Keratinocyte (primary cell): Measurements from ENCODE around the gene LHFPL3. TPM values are rescaled to one million over a fixed set of nuclear protein-coding genes. Genes with fewer than 3 reads are reported as not detected.

ENCODE experiments used
- DNase-seq: peaks from one replicate; pipeline ENCODE4 v3.0.0-alpha.2; 2011; ENCODE audit warnings: low read depth, missing footprints, low spot score
- FAIRE-seq: peaks from 2 replicates; lab custom pipeline; 2011; peaks lifted over from hg19 to GRCh38; lab: Jason Lieb, UNC
- H2AFZ ChIP-seq: 2 replicates; pipeline ENCODE4 v1.6.0; 2012; ENCODE audit warnings: low read length, control low read depth, inconsistent platforms; ENCODE audit not compliant: control insufficient read depth
- H3K27ac ChIP-seq: 2 replicates; pipeline ENCODE4 v1.5.1; 2011; ENCODE audit warnings: low read length; ENCODE audit not compliant: control insufficient read depth, insufficient read depth
- H3K27me3 ChIP-seq: 3 replicates; pipeline ENCODE4 v1.6.0; 2011; ENCODE audit warnings: low read length; ENCODE audit not compliant: control insufficient read depth, insufficient read depth; ENCODE audit errors: extremely low read depth
- H3K36me3 ChIP-seq, 2 experiments: 2 replicates in 1 of 2; 3 replicates in 1 of 2; pipeline ENCODE4 v1.5.1; 2011; ENCODE audit warnings: low read length in 2 of 2, mild to moderate bottlenecking in 1 of 2; ENCODE audit not compliant: control insufficient read depth in 2 of 2, insufficient read depth in 2 of 2; ENCODE audit errors: extremely low read depth in 1 of 2
- H3K4me1 ChIP-seq: 3 replicates; pipeline ENCODE4 v1.5.1; 2011; ENCODE audit warnings: low read length; ENCODE audit not compliant: control insufficient read depth, insufficient read depth; ENCODE audit errors: extremely low read depth
- H3K4me2 ChIP-seq: 3 replicates; pipeline ENCODE4 v1.6.0; 2011; ENCODE audit warnings: low read depth, low read length; ENCODE audit not compliant: control insufficient read depth, insufficient read depth; ENCODE audit errors: extremely low read depth
- H3K4me3 ChIP-seq, 3 experiments: fragments of 200-600 bp in 1 of 3; sonication (generic) in 1 of 3; 2 replicates in 2 of 3; 3 replicates in 1 of 3; pipeline ENCODE4 v1.5.1; 2011 to 2016; ENCODE audit warnings: low read length in 3 of 3, mild to moderate bottlenecking in 3 of 3, control low read depth in 2 of 3, inconsistent platforms in 1 of 3, low read depth in 1 of 3, mixed read lengths in 1 of 3, mixed run types in 1 of 3, moderate library complexity in 1 of 3; ENCODE audit not compliant: control insufficient read depth in 2 of 3, insufficient read depth in 2 of 3; ENCODE audit errors: extremely low read depth in 1 of 3
- H3K79me2 ChIP-seq: 2 replicates; pipeline ENCODE4 v1.6.0; 2012; ENCODE audit warnings: low read length; ENCODE audit not compliant: control insufficient read depth, insufficient read depth
- H3K9ac ChIP-seq: 3 replicates; pipeline ENCODE4 v1.6.0; 2011; ENCODE audit warnings: low read length; ENCODE audit not compliant: control insufficient read depth, insufficient read depth; ENCODE audit errors: extremely low read depth
- H3K9me1 ChIP-seq: 3 replicates; pipeline ENCODE4 v1.6.0; 2011; ENCODE audit warnings: low read length; ENCODE audit not compliant: control insufficient read depth, insufficient read depth; ENCODE audit errors: extremely low read depth
- H3K9me3 ChIP-seq: 2 replicates; pipeline ENCODE4 v1.5.1; 2012; ENCODE audit warnings: low read depth, low read length; ENCODE audit not compliant: control insufficient read depth
- H4K20me1 ChIP-seq: 3 replicates; pipeline ENCODE4 v1.6.0; 2011; ENCODE audit warnings: low read length; ENCODE audit not compliant: control insufficient read depth, insufficient read depth; ENCODE audit errors: extremely low read depth
- CTCF ChIP-seq, 3 experiments: IDR thresholded peaks in 1 of 3; conservative IDR thresholded peaks in 1 of 3; optimal IDR thresholded peaks in 1 of 3; 2 replicates in 2 of 3; 3 replicates in 1 of 3; pipeline versions ENCODE3 to v1.5.1; 2011; ENCODE audit warnings: low read length in 3 of 3, mild to moderate bottlenecking in 3 of 3, moderate library complexity in 2 of 3, control low read depth in 1 of 3, inconsistent platforms in 1 of 3; ENCODE audit not compliant: insufficient read depth in 2 of 3; ENCODE audit errors: extremely low read depth in 1 of 3
- EZH2 ChIP-seq: IDR thresholded peaks from one replicate; pipeline ENCODE4 v1.6.1; 2012; ENCODE audit warnings: inconsistent platforms, mild to moderate bottlenecking, low read length, moderate library complexity
- dilution Hi-C: fragments of 300-500 bp; cut with MboI; formaldehyde crosslinking; loops from one replicate; pipeline ENCODE4 v1.7.0; 2020; ENCODE audit warnings: low sequenced_read_pairs; ENCODE audit not compliant: extremely low pct_ligation_motif_present
- polyA plus RNA-seq, 5 experiments: library from polyadenylated mRNA; depleted of rRNA in 3 of 5; stranded (reverse) in 3 of 5; stranded (forward) in 1 of 5; unstranded in 1 of 5; fragments of >200 nt; gene quantifications; 1 replicate in 1 of 5; 2 replicates in 3 of 5; 3 replicates in 1 of 5; pipeline versions ENCODE4 v1.2.1 to v1.2.3, GENCODE V29; 2011 to 2012; ENCODE audit warnings: missing spikeins in 2 of 5, low read depth in 1 of 5, low replicate concordance in 1 of 5

LHFPL3 gene
- polyA plus RNA-seq, 1 donor (not counting 4 experiments of a cell fraction or from before 2014, with no cell fraction given) = not detected

GRCh38 chr7:104914421-104914820, 586.0 kb downstream of the LHFPL3 start:
- Histone ChIP-seq H3K4me2 (no peak overlapping the region), H3K4me1 (no peaks in the 10 kb centered on the region), H4K20me1 (no peaks in the 10 kb centered on the region), H2AFZ (no peak overlapping the region), H3K9ac (no peak overlapping the region), H3K9me3 (no peaks in the 10 kb centered on the region), H3K27me3 (peaks cover 3% of the 10 kb centered on the region), H3K36me3 (no peaks in the 10 kb centered on the region), H3K9me1 (no peaks in the 10 kb centered on the region), H3K27ac (no peak overlapping the region), H3K79me2 (no peaks in the 10 kb centered on the region), H3K4me3 (no peak overlapping the region)
- no peak for FAIRE-seq
- dilution Hi-C loops = no loop called here
- no peak for DNase-seq
- TF ChIP-seq EZH2 = no peak
- no peak for TF ChIP-seq CTCF (optimal IDR thresholded peaks at IDR 0.05 in 1 of 3, IDR thresholded peaks at IDR 0.05 in 1 of 3, conservative IDR thresholded peaks at IDR 0.05 in 1 of 3; ENCODE audit: extremely low read depth in 1 of 3, insufficient read depth in 2 of 3, low read length in 3 of 3)

GRCh38 chr7:104921596-104921995, 593.2 kb downstream of the LHFPL3 start:
- Histone ChIP-seq H3K9ac (no peak overlapping the region), H4K20me1 (no peaks in the 10 kb centered on the region), H3K4me1 (peaks cover 4% of the 10 kb centered on the region), H3K4me3 (no peak overlapping the region), H3K9me1 (no peaks in the 10 kb centered on the region), H3K4me2 (no peak overlapping the region), H3K79me2 (no peaks in the 10 kb centered on the region), H3K36me3 (no peaks in the 10 kb centered on the region), H3K27me3 (peaks cover 3% of the 10 kb centered on the region), H3K27ac (no peak overlapping the region), H3K9me3 (no peaks in the 10 kb centered on the region), H2AFZ (no peak overlapping the region)
- DNase-seq (no peak), FAIRE-seq (no peak)
- no peak for TF ChIP-seq CTCF (optimal IDR thresholded peaks at IDR 0.05 in 1 of 3, IDR thresholded peaks at IDR 0.05 in 1 of 3, conservative IDR thresholded peaks at IDR 0.05 in 1 of 3; ENCODE audit: extremely low read depth in 1 of 3, insufficient read depth in 2 of 3, low read length in 3 of 3)
- no peak for TF ChIP-seq EZH2
- dilution Hi-C loops = no loop called here
